GM23338 (cell line): ENCODE results near the gene FANCL.

ENCODE experiments used
- CREB1 ChIP-seq: fragments of 250-450 bp; sonication (Bioruptor Pico); IDR thresholded peaks from 2 replicates; pipeline ENCODE4 v1.5.0; 2020; ENCODE audit warnings: low read depth, mild to moderate bottlenecking, moderate library complexity
- EZH2 ChIP-seq: fragments of 200-600 bp; sonication (generic); IDR thresholded peaks from one replicate; pipeline ENCODE4 v1.8.0; 2017; ENCODE audit warnings: antibody characterized with exemption, mild to moderate bottlenecking, low read depth; ENCODE audit not compliant: unreplicated experiment
- EZH2phosphoT487 ChIP-seq: fragments of 200-600 bp; sonication (generic); IDR thresholded peaks from one replicate; pipeline ENCODE4 v1.8.1; 2018; ENCODE audit warnings: antibody characterized with exemption; ENCODE audit not compliant: unreplicated experiment
- JUNB ChIP-seq: IDR thresholded peaks from one replicate; pipeline ENCODE4 v1.6.1; 2016; ENCODE audit warnings: antibody characterized with exemption; ENCODE audit not compliant: unreplicated experiment
- NANOG ChIP-seq: IDR thresholded peaks from 2 replicates; pipeline ENCODE4 v1.6.1; 2016; ENCODE audit warnings: antibody characterized with exemption, borderline replicate concordance
- POLR2AphosphoS5 ChIP-seq: IDR thresholded peaks from 2 replicates; pipeline ENCODE4 v1.6.1; 2016; ENCODE audit warnings: antibody characterized with exemption, low read depth
- STAT1 ChIP-seq: IDR thresholded peaks from one replicate; pipeline ENCODE4 v1.6.1; 2016; ENCODE audit warnings: antibody characterized with exemption; ENCODE audit not compliant: unreplicated experiment
- ZNF114 ChIP-seq: fragments of 250-450 bp; sonication (Bioruptor Pico); IDR thresholded peaks from 2 replicates; pipeline ENCODE4 v1.5.0; 2020; ENCODE audit warnings: mild to moderate bottlenecking, moderate library complexity
- ZNF331 ChIP-seq: fragments of 250-450 bp; sonication (Bioruptor Pico); IDR thresholded peaks from 2 replicates; pipeline ENCODE4 v1.5.0; 2020; ENCODE audit warnings: low read depth, mild to moderate bottlenecking, moderate library complexity
- TF ChIP-seq, protein P1 (sequence below), 2 experiments: fragments of 200-600 bp in 1 of 2; sonication (generic) in 1 of 2; conservative IDR thresholded peaks; 2 replicates each; pipeline versions ENCODE4 v1.5.1 to v1.6.1; 2016 to 2017; ENCODE audit warnings: antibody characterized with exemption in 2 of 2, low read depth in 2 of 2, mild to moderate bottlenecking in 2 of 2, moderate library complexity in 1 of 2
- TF ChIP-seq, protein P2 (sequence below): IDR thresholded peaks from one replicate; pipeline ENCODE4 v1.6.1; 2018; ENCODE audit warnings: antibody characterized with exemption; ENCODE audit not compliant: unreplicated experiment
- TF ChIP-seq, protein P3 (sequence below): IDR thresholded peaks from 2 replicates; pipeline ENCODE4 v1.6.1; 2016; ENCODE audit warnings: antibody characterized with exemption

GRCh38 chr2:58235984-58236383 lies 5.1 kb downstream of the FANCL start:
- TF ChIP-seq, protein P1, sequence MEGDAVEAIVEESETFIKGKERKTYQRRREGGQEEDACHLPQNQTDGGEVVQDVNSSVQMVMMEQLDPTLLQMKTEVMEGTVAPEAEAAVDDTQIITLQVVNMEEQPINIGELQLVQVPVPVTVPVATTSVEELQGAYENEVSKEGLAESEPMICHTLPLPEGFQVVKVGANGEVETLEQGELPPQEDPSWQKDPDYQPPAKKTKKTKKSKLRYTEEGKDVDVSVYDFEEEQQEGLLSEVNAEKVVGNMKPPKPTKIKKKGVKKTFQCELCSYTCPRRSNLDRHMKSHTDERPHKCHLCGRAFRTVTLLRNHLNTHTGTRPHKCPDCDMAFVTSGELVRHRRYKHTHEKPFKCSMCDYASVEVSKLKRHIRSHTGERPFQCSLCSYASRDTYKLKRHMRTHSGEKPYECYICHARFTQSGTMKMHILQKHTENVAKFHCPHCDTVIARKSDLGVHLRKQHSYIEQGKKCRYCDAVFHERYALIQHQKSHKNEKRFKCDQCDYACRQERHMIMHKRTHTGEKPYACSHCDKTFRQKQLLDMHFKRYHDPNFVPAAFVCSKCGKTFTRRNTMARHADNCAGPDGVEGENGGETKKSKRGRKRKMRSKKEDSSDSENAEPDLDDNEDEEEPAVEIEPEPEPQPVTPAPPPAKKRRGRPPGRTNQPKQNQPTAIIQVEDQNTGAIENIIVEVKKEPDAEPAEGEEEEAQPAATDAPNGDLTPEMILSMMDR (conservative IDR thresholded peaks at IDR 0.05; ENCODE audit: low read depth in 2 of 2): no peak
- TF ChIP-seq, protein P2, sequence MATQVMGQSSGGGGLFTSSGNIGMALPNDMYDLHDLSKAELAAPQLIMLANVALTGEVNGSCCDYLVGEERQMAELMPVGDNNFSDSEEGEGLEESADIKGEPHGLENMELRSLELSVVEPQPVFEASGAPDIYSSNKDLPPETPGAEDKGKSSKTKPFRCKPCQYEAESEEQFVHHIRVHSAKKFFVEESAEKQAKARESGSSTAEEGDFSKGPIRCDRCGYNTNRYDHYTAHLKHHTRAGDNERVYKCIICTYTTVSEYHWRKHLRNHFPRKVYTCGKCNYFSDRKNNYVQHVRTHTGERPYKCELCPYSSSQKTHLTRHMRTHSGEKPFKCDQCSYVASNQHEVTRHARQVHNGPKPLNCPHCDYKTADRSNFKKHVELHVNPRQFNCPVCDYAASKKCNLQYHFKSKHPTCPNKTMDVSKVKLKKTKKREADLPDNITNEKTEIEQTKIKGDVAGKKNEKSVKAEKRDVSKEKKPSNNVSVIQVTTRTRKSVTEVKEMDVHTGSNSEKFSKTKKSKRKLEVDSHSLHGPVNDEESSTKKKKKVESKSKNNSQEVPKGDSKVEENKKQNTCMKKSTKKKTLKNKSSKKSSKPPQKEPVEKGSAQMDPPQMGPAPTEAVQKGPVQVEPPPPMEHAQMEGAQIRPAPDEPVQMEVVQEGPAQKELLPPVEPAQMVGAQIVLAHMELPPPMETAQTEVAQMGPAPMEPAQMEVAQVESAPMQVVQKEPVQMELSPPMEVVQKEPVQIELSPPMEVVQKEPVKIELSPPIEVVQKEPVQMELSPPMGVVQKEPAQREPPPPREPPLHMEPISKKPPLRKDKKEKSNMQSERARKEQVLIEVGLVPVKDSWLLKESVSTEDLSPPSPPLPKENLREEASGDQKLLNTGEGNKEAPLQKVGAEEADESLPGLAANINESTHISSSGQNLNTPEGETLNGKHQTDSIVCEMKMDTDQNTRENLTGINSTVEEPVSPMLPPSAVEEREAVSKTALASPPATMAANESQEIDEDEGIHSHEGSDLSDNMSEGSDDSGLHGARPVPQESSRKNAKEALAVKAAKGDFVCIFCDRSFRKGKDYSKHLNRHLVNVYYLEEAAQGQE: no peak
- no peak for TF ChIP-seq EZH2
- no peak for TF ChIP-seq JUNB
- TF ChIP-seq EZH2phosphoT487: no peak
- no peak for TF ChIP-seq POLR2AphosphoS5
- TF ChIP-seq CREB1 (CRISPR knock-in tag): no peak
- no peak for TF ChIP-seq STAT1
- TF ChIP-seq, protein P3, sequence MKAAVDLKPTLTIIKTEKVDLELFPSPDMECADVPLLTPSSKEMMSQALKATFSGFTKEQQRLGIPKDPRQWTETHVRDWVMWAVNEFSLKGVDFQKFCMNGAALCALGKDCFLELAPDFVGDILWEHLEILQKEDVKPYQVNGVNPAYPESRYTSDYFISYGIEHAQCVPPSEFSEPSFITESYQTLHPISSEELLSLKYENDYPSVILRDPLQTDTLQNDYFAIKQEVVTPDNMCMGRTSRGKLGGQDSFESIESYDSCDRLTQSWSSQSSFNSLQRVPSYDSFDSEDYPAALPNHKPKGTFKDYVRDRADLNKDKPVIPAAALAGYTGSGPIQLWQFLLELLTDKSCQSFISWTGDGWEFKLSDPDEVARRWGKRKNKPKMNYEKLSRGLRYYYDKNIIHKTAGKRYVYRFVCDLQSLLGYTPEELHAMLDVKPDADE: no peak
- no peak for TF ChIP-seq NANOG
- TF ChIP-seq ZNF114 (CRISPR knock-in tag): no peak
- no peak for TF ChIP-seq ZNF331 (CRISPR knock-in tag)
